ENCODE data around the gene PLCXD3. TPM values are rescaled to one million over a fixed set of nuclear protein-coding genes. Genes with fewer than 3 reads are reported as not detected.

PLCXD3 gene
- total RNA-seq, 1 donor from 2014 or later: 0.93 TPM

- Mint-ChIP-seq H3K4me3 (ENCODE audit: unreplicated experiment) (no peak overlapping the region), H3K36me3 (ENCODE audit: unreplicated experiment) (no peaks in the 10 kb centered on the region), H3K4me1 (ENCODE audit: low read depth, unreplicated experiment) (no peaks in the 10 kb centered on the region), H3K9me3 (ENCODE audit: unreplicated experiment) (no peaks in the 10 kb centered on the region), H3K27ac (ENCODE audit: unreplicated experiment) (no peak overlapping the region), H3K27me3 (ENCODE audit: unreplicated experiment) (peaks cover 5% of the 10 kb centered on the region)
- no peak for DNase-seq
- TF ChIP-seq, protein P1, sequence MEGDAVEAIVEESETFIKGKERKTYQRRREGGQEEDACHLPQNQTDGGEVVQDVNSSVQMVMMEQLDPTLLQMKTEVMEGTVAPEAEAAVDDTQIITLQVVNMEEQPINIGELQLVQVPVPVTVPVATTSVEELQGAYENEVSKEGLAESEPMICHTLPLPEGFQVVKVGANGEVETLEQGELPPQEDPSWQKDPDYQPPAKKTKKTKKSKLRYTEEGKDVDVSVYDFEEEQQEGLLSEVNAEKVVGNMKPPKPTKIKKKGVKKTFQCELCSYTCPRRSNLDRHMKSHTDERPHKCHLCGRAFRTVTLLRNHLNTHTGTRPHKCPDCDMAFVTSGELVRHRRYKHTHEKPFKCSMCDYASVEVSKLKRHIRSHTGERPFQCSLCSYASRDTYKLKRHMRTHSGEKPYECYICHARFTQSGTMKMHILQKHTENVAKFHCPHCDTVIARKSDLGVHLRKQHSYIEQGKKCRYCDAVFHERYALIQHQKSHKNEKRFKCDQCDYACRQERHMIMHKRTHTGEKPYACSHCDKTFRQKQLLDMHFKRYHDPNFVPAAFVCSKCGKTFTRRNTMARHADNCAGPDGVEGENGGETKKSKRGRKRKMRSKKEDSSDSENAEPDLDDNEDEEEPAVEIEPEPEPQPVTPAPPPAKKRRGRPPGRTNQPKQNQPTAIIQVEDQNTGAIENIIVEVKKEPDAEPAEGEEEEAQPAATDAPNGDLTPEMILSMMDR (IDR thresholded peaks at IDR 0.05; ENCODE audit: partially characterized antibody, unreplicated experiment): no peak
Measured at GRCh38 chr5:41539454-41539853, 29.1 kb upstream of the PLCXD3 start.

GRCh38 chr5:41537581-41537980 is 27.2 kb upstream of the PLCXD3 start:
- TF ChIP-seq, protein P1 (IDR thresholded peaks at IDR 0.05; ENCODE audit: partially characterized antibody, unreplicated experiment): no peak
- Mint-ChIP-seq H3K27ac (ENCODE audit: unreplicated experiment) (no peak overlapping the region), H3K36me3 (ENCODE audit: unreplicated experiment) (no peaks in the 10 kb centered on the region), H3K4me1 (ENCODE audit: low read depth, unreplicated experiment) (no peaks in the 10 kb centered on the region), H3K4me3 (ENCODE audit: unreplicated experiment) (no peak overlapping the region), H3K9me3 (ENCODE audit: unreplicated experiment) (no peaks in the 10 kb centered on the region), H3K27me3 (ENCODE audit: unreplicated experiment) (peaks cover 5% of the 10 kb centered on the region)
- no peak for DNase-seq

DNA sequence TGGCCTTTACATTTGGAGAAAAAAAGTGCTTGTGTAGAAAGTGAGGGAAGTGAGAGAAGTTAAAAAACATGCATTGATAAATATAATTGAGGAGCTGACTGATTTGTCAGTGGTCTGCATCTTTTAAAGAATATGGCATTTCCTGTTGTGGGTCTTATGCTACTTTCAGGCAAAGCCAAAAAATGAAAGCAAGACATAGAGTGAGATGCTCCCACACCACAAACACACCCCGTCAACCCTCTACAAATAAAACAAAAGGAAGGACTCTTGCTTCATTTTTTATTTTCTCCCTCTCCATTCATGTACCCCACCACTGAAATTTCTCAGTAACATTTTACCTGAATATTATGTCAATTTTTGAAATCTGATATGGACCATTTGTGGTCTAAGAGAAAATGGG is 22.1 kb upstream of the PLCXD3 start:
- no peaks in the 10 kb centered on the region for H3K4me1 Mint-ChIP-seq (ENCODE audit: low read depth, unreplicated experiment)
- TF ChIP-seq, protein P1 (IDR thresholded peaks at IDR 0.05; ENCODE audit: partially characterized antibody, unreplicated experiment): no peak
- no peak for DNase-seq
- no peak overlapping the region for H3K4me3 Mint-ChIP-seq (ENCODE audit: unreplicated experiment)
- no peaks in the 10 kb centered on the region for H3K36me3 Mint-ChIP-seq (ENCODE audit: unreplicated experiment)
- no peaks in the 10 kb centered on the region for H3K9me3 Mint-ChIP-seq (ENCODE audit: unreplicated experiment)
- peaks cover 2% of the 10 kb centered on the region for H3K27me3 Mint-ChIP-seq (ENCODE audit: unreplicated experiment)
- H3K27ac Mint-ChIP-seq (ENCODE audit: unreplicated experiment): no peak overlapping the region

DNA sequence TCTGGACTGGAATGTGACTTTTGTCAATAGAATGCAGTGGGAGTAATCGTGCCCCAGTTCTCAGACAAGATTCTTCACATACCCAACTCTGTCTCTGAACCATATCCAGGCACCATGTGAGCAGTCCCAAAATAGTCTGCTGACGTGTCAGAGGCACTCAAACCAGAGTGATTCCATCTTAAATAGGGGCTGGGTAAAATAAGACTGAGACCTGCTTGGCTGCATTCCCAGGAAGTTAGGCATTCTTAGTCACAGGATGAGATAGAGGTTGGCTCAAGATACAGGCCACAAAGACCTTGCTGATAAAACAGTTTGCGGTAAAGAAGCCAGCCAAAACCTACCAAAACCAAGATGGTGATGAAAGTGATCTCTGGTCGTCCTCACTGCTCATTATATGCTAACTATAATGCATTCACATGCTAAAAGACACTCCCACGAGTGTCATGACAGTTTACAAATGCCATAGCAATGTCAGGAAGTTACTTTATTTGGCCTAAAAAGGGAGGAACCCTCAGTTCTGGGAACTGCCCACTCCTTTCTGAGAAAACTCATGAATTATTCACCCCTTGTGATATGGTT is 16.9 kb upstream of the PLCXD3 start:
- no peak for DNase-seq
- Mint-ChIP-seq H3K36me3 (ENCODE audit: unreplicated experiment) (no peaks in the 10 kb centered on the region), H3K9me3 (ENCODE audit: unreplicated experiment) (no peaks in the 10 kb centered on the region), H3K4me1 (ENCODE audit: low read depth, unreplicated experiment) (no peaks in the 10 kb centered on the region), H3K4me3 (ENCODE audit: unreplicated experiment) (no peak overlapping the region), H3K27ac (ENCODE audit: unreplicated experiment) (no peak overlapping the region), H3K27me3 (ENCODE audit: unreplicated experiment) (no peaks in the 10 kb centered on the region)
- TF ChIP-seq, protein P1 (IDR thresholded peaks at IDR 0.05; ENCODE audit: partially characterized antibody, unreplicated experiment): no peak

GRCh38 chr5:41526699-41527098 is 16.3 kb upstream of the PLCXD3 start:
- Mint-ChIP-seq H3K4me3 (ENCODE audit: unreplicated experiment) (no peak overlapping the region), H3K27me3 (ENCODE audit: unreplicated experiment) (no peaks in the 10 kb centered on the region), H3K27ac (ENCODE audit: unreplicated experiment) (no peak overlapping the region), H3K9me3 (ENCODE audit: unreplicated experiment) (no peaks in the 10 kb centered on the region), H3K4me1 (ENCODE audit: low read depth, unreplicated experiment) (no peaks in the 10 kb centered on the region), H3K36me3 (ENCODE audit: unreplicated experiment) (no peaks in the 10 kb centered on the region)
- TF ChIP-seq, protein P1 (IDR thresholded peaks at IDR 0.05; ENCODE audit: partially characterized antibody, unreplicated experiment): no peak
- DNase-seq: no peak

Data from glutamatergic neuron (in vitro differentiated cells).